MM.1S (cell line): Measurements from ENCODE around the gene MAML3.

ENCODE experiments used
- EZH2 ChIP-seq: fragments of 300-600 bp; sonication (generic); optimal IDR thresholded peaks from 2 replicates; pipeline ENCODE3; 2017; ENCODE audit warnings: low read depth, mild to moderate bottlenecking, antibody characterized with exemption, low read length, mixed read lengths
- TF ChIP-seq, protein P1 (sequence below): fragments of 300-600 bp; sonication (generic); IDR thresholded peaks from 2 replicates; pipeline ENCODE4 v1.5.1; 2016; ENCODE audit warnings: antibody characterized with exemption, low read length, mixed read lengths

- TF ChIP-seq, protein P1, sequence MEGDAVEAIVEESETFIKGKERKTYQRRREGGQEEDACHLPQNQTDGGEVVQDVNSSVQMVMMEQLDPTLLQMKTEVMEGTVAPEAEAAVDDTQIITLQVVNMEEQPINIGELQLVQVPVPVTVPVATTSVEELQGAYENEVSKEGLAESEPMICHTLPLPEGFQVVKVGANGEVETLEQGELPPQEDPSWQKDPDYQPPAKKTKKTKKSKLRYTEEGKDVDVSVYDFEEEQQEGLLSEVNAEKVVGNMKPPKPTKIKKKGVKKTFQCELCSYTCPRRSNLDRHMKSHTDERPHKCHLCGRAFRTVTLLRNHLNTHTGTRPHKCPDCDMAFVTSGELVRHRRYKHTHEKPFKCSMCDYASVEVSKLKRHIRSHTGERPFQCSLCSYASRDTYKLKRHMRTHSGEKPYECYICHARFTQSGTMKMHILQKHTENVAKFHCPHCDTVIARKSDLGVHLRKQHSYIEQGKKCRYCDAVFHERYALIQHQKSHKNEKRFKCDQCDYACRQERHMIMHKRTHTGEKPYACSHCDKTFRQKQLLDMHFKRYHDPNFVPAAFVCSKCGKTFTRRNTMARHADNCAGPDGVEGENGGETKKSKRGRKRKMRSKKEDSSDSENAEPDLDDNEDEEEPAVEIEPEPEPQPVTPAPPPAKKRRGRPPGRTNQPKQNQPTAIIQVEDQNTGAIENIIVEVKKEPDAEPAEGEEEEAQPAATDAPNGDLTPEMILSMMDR = no peak
- no peak for TF ChIP-seq EZH2
Observed at GRCh38 chr4:139854668-139855403, 299.1 kb downstream of the MAML3 start.
